Measurements from ENCODE around the gene VIPR2. TPM values are rescaled to one million over a fixed set of nuclear protein-coding genes. Genes with fewer than 3 reads are reported as not detected.

Gene VIPR2
- total and polyA plus RNA-seq, 2 donors = 6.9 to 22.8 TPM

- 96% methylated on average over 20 of the region's 20 CpGs for WGBS
- Histone ChIP-seq H3K36me3 (ENCODE audit: control insufficient read depth in 2 of 2, insufficient read depth in 2 of 2, low read length in 1 of 2) (no peaks in the 10 kb centered on the region), H3K27me3 (ENCODE audit: control insufficient read depth in 2 of 2, insufficient read depth in 1 of 2, low read length in 1 of 2) (no peaks in the 10 kb centered on the region), H3K27ac (ENCODE audit: low read depth in 1 of 2, low read length in 1 of 2) (no peak overlapping the region), H3K9me3 (ENCODE audit: control insufficient read depth in 2 of 2, insufficient read depth in 1 of 2, low read length in 1 of 2) (peaks cover 0 to 6% of the 10 kb centered on the region in 2 donors), H3K4me1 (ENCODE audit: control insufficient read depth in 2 of 2, insufficient read depth in 2 of 2, low read length in 2 of 2) (peaks cover 14 to 43% of the 10 kb centered on the region in 2 donors), H3K4me3 (ENCODE audit: low read length in 2 of 2) (no peak overlapping the region)
- DNase-seq (ENCODE audit: low read depth in 6 of 9, low spot score in 9 of 9) = no peak
Measured at GRCh38 chr7:159014297-159015062, 130.2 kb downstream of the VIPR2 start.

DNA sequence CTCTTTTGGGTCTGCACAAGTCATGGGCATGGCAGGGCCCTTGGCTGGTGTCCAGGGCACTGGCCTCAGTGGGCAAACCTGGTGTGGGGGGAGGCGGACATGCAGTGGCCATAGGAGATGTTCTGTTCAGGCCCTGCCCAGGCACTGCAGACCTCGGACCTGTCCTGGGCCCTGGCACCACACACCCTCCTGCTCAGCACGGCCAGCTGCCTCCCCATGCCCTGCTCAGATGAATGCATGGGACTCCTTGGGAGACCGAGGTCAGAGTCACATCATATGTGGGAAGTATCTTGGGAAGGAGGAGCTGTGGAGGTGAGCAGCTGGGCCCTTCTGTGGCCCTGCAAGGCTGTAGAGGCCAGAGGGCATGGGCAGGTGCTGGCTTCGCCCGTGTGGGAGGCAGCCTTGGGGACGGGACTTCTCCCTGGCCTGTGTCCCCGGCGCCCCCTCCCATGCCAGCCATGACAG lies 130.8 kb downstream of the VIPR2 start:
- no peak overlapping the region for H3K27ac ChIP-seq (ENCODE audit: low read depth in 1 of 2, low read length in 1 of 2)
- 86% methylated on average over 9 of the region's 9 CpGs for WGBS

GRCh38 chr7:159013181-159013690 lies 131.4 kb downstream of the VIPR2 start:
- Histone ChIP-seq H3K27ac (ENCODE audit: low read depth in 1 of 2, low read length in 1 of 2) (no peak overlapping the region), H3K27me3 (ENCODE audit: control insufficient read depth in 2 of 2, insufficient read depth in 1 of 2, low read length in 1 of 2) (no peaks in the 10 kb centered on the region), H3K36me3 (ENCODE audit: control insufficient read depth in 2 of 2, insufficient read depth in 2 of 2, low read length in 1 of 2) (no peaks in the 10 kb centered on the region), H3K4me1 (ENCODE audit: control insufficient read depth in 2 of 2, insufficient read depth in 2 of 2, low read length in 2 of 2) (peaks cover 14 to 43% of the 10 kb centered on the region in 2 donors), H3K4me3 (ENCODE audit: low read length in 2 of 2) (no peak overlapping the region), H3K9me3 (ENCODE audit: control insufficient read depth in 2 of 2, insufficient read depth in 1 of 2, low read length in 1 of 2) (peaks cover 0 to 3% of the 10 kb centered on the region in 2 donors)
- no peak for DNase-seq (ENCODE audit: low read depth in 6 of 9, low spot score in 9 of 9)
- 96% methylated on average over 18 of the region's 18 CpGs for WGBS

More for the DNA sequence above, 130.8 kb downstream of the VIPR2 start:
- peaks cover 0 to 3% of the 10 kb centered on the region in 2 donors for H3K9me3 ChIP-seq (ENCODE audit: control insufficient read depth in 2 of 2, insufficient read depth in 1 of 2, low read length in 1 of 2)
- no peaks in the 10 kb centered on the region for H3K36me3 ChIP-seq (ENCODE audit: control insufficient read depth in 2 of 2, insufficient read depth in 2 of 2, low read length in 1 of 2)
- peaks cover 14 to 43% of the 10 kb centered on the region in 2 donors for H3K4me1 ChIP-seq (ENCODE audit: control insufficient read depth in 2 of 2, insufficient read depth in 2 of 2, low read length in 2 of 2)
- H3K4me3 ChIP-seq (ENCODE audit: low read length in 2 of 2) = no peak overlapping the region
- H3K27me3 ChIP-seq (ENCODE audit: control insufficient read depth in 2 of 2, insufficient read depth in 1 of 2, low read length in 1 of 2) = no peaks in the 10 kb centered on the region
- no peak for DNase-seq (ENCODE audit: low read depth in 6 of 9, low spot score in 9 of 9)

GRCh38 chr7:159012353-159013069 lies 132.2 kb downstream of the VIPR2 start:
- Histone ChIP-seq H3K27me3 (ENCODE audit: control insufficient read depth in 2 of 2, insufficient read depth in 1 of 2, low read length in 1 of 2) (no peaks in the 10 kb centered on the region), H3K36me3 (ENCODE audit: control insufficient read depth in 2 of 2, insufficient read depth in 2 of 2, low read length in 1 of 2) (no peaks in the 10 kb centered on the region), H3K4me1 (ENCODE audit: control insufficient read depth in 2 of 2, insufficient read depth in 2 of 2, low read length in 2 of 2) (peaks cover 12 to 43% of the 10 kb centered on the region in 2 donors), H3K27ac (ENCODE audit: low read depth in 1 of 2, low read length in 1 of 2) (peak overlapping the region in 1 of 2 donors; percentile 86), H3K9me3 (ENCODE audit: control insufficient read depth in 2 of 2, insufficient read depth in 1 of 2, low read length in 1 of 2) (peaks cover 0 to 3% of the 10 kb centered on the region in 2 donors), H3K4me3 (ENCODE audit: low read length in 2 of 2) (no peak overlapping the region)
- WGBS = 59% methylated on average over 12 of the region's 12 CpGs
- no peak for DNase-seq (ENCODE audit: low read depth in 6 of 9, low spot score in 9 of 9)

GRCh38 chr7:159011722-159012022 lies 133.0 kb downstream of the VIPR2 start:
- peak overlapping the region; percentile 69 to 86 for H3K27ac ChIP-seq (ENCODE audit: low read depth in 1 of 2, low read length in 1 of 2)
- H3K36me3 ChIP-seq (ENCODE audit: control insufficient read depth in 2 of 2, insufficient read depth in 2 of 2, low read length in 1 of 2) = no peaks in the 10 kb centered on the region
- no peak overlapping the region for H3K4me3 ChIP-seq (ENCODE audit: low read length in 2 of 2)
- peaks cover 12 to 40% of the 10 kb centered on the region in 2 donors for H3K4me1 ChIP-seq (ENCODE audit: control insufficient read depth in 2 of 2, insufficient read depth in 2 of 2, low read length in 2 of 2)
- no peaks in the 10 kb centered on the region for H3K27me3 ChIP-seq (ENCODE audit: control insufficient read depth in 2 of 2, insufficient read depth in 1 of 2, low read length in 1 of 2)
- H3K9me3 ChIP-seq (ENCODE audit: control insufficient read depth in 2 of 2, insufficient read depth in 1 of 2, low read length in 1 of 2) = peaks cover 0 to 3% of the 10 kb centered on the region in 2 donors
- 69% methylated on average over 3 of the region's 3 CpGs for WGBS
- DNase-seq (ENCODE audit: low read depth in 6 of 9, low spot score in 9 of 9) = peak in 4 of 9 donors; percentile 46 to 79 (median 56)

DNA sequence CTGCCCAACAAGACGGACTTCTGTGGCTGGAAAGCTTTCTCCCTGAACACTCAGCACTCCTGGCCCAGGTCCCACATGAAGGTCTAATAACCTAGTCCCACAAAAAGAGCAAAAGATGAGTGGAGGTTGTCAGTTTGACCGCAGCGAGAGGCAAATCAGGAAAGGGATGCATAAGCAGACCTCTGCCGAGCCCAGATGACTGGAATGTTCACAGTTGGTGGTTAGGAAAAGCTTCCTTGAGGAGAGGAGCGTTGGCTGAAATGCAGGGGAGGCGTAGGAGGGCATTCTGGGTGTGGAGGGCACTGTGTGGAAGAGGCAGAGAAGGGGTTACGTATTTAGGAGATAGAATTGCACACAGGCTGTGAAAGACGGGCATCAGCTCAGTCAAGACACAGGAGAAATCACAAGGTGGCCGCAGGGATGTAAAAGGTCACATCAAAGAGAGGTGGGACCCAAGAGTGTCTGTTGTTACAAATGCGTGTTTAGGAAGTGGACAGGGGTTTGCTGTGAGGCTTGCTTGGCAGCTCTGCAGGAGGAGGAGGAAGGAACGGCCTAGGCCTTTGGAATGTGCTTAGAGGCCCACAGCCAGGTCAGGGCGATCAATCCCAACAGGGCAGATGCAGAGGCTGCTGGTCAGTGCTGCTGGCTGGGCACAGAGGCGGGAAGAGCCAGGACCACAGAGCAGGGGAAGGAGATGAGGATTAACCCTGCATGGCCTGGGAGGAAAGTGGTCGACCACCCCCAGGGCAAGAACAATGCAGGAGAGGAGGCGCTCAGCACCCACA lies 133.5 kb downstream of the VIPR2 start:
- no peak for DNase-seq (ENCODE audit: low read depth in 6 of 9, low spot score in 9 of 9)
- Histone ChIP-seq H3K9me3 (ENCODE audit: control insufficient read depth in 2 of 2, insufficient read depth in 1 of 2, low read length in 1 of 2) (no peaks in the 10 kb centered on the region), H3K4me3 (ENCODE audit: low read length in 2 of 2) (no peak overlapping the region), H3K27me3 (ENCODE audit: control insufficient read depth in 2 of 2, insufficient read depth in 1 of 2, low read length in 1 of 2) (no peaks in the 10 kb centered on the region), H3K36me3 (ENCODE audit: control insufficient read depth in 2 of 2, insufficient read depth in 2 of 2, low read length in 1 of 2) (no peaks in the 10 kb centered on the region), H3K4me1 (ENCODE audit: control insufficient read depth in 2 of 2, insufficient read depth in 2 of 2, low read length in 2 of 2) (peaks cover 12 to 40% of the 10 kb centered on the region in 2 donors), H3K27ac (ENCODE audit: low read depth in 1 of 2, low read length in 1 of 2) (peak overlapping the region; percentile 69 to 86)
- 94% methylated on average over 15 of the region's 15 CpGs for WGBS

- no peak for DNase-seq (ENCODE audit: low read depth in 6 of 9, low spot score in 9 of 9)
- Histone ChIP-seq H3K27me3 (ENCODE audit: control insufficient read depth in 2 of 2, insufficient read depth in 1 of 2, low read length in 1 of 2) (no peaks in the 10 kb centered on the region), H3K4me1 (ENCODE audit: control insufficient read depth in 2 of 2, insufficient read depth in 2 of 2, low read length in 2 of 2) (peaks cover 12 to 37% of the 10 kb centered on the region in 2 donors), H3K27ac (ENCODE audit: low read depth in 1 of 2, low read length in 1 of 2) (no peak overlapping the region), H3K9me3 (ENCODE audit: control insufficient read depth in 2 of 2, insufficient read depth in 1 of 2, low read length in 1 of 2) (no peaks in the 10 kb centered on the region), H3K4me3 (ENCODE audit: low read length in 2 of 2) (no peak overlapping the region), H3K36me3 (ENCODE audit: control insufficient read depth in 2 of 2, insufficient read depth in 2 of 2, low read length in 1 of 2) (no peaks in the 10 kb centered on the region)
- WGBS = 95% methylated on average over 15 of the region's 15 CpGs
Measured at GRCh38 chr7:159010411-159010810, 134.3 kb downstream of the VIPR2 start.

DNA sequence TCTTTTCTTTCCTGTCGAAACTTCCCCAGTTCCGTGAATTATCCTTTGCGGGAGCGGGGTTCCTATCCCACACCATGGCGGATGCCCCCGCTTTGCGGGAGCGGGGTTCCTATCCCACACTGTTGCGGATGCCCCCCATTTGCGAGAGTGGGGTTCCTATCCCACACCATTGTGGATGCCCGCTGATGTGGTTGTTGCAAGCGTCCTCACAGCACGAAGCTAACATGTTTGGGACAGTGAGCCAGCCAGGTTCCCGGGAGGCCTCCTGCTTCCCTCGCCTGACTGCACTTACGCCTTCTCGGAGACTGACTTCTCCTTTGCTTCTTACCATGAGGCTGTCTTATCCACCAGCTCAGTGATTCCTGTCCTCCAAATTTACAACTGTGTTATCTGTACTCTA lies 134.7 kb downstream of the VIPR2 start:
- Histone ChIP-seq H3K36me3 (ENCODE audit: control insufficient read depth in 2 of 2, insufficient read depth in 2 of 2, low read length in 1 of 2) (no peaks in the 10 kb centered on the region), H3K27ac (ENCODE audit: low read depth in 1 of 2, low read length in 1 of 2) (no peak overlapping the region), H3K9me3 (ENCODE audit: control insufficient read depth in 2 of 2, insufficient read depth in 1 of 2, low read length in 1 of 2) (no peaks in the 10 kb centered on the region), H3K4me1 (ENCODE audit: control insufficient read depth in 2 of 2, insufficient read depth in 2 of 2, low read length in 2 of 2) (peaks cover 12 to 32% of the 10 kb centered on the region in 2 donors), H3K4me3 (ENCODE audit: low read length in 2 of 2) (no peak overlapping the region), H3K27me3 (ENCODE audit: control insufficient read depth in 2 of 2, insufficient read depth in 1 of 2, low read length in 1 of 2) (no peaks in the 10 kb centered on the region)
- no peak for DNase-seq (ENCODE audit: low read depth in 6 of 9, low spot score in 9 of 9)
- 93% methylated on average over 17 of the region's 17 CpGs for WGBS

Data from thymus (tissue), 11 donors.